Endothelial cell of umbilical vein (primary cell): ENCODE results near the gene SMIM21.

Experiments
- CTCF ChIP-seq, 2 donors: IDR thresholded peaks; 1 replicate in 1 of 2; 2 replicates in 1 of 2; pipeline ENCODE4 v1.5.1; 2011; ENCODE audit warnings: low read length in 2 of 2, mild to moderate bottlenecking in 2 of 2, moderate library complexity in 2 of 2, control low read depth in 1 of 2, inconsistent platforms in 1 of 2, low read depth in 1 of 2; ENCODE audit not compliant: insufficient read depth in 1 of 2; ENCODE audit errors: extremely low read depth in 1 of 2
- GATA2 ChIP-seq: IDR thresholded peaks from 2 replicates; pipeline ENCODE4 v1.7.0; 2011; ENCODE audit warnings: low read depth, mild to moderate bottlenecking, moderate library complexity, mixed read lengths, low read length; ENCODE audit not compliant: insufficient read length, insufficient read depth
- POLR2A ChIP-seq: IDR thresholded peaks from 2 replicates; pipeline ENCODE4 v1.6.1; 2012; ENCODE audit warnings: low read depth, mild to moderate bottlenecking, control low read depth, low read length
- POLR2AphosphoS5 ChIP-seq: IDR thresholded peaks from 2 replicates; pipeline ENCODE4 v1.6.1; 2012; ENCODE audit warnings: low read depth, mild to moderate bottlenecking, control low read depth, low read length, moderate library complexity; ENCODE audit not compliant: insufficient read depth

GRCh38 chr18:75407468-75408437 is 19.8 kb downstream of the SMIM21 start:
- TF ChIP-seq POLR2AphosphoS5 (no peak), POLR2A (no peak), CTCF (IDR thresholded peaks at IDR 0.05; ENCODE audit: extremely low read depth in 1 of 2, insufficient read depth in 1 of 2, low read depth in 1 of 2, low read length in 2 of 2) (no peak), GATA2 (no peak)
